ENCODE data around the gene FLYWCH2. TPM values are rescaled to one million over a fixed set of nuclear protein-coding genes. Genes with fewer than 3 reads are reported as not detected.

The FLYWCH2 gene
- total and polyA plus RNA-seq, 2 of the 13 experiments (the other 11 are each of a cell fraction or from before 2014, with no cell fraction given) = 16.9 to 19.8 TPM

DNA sequence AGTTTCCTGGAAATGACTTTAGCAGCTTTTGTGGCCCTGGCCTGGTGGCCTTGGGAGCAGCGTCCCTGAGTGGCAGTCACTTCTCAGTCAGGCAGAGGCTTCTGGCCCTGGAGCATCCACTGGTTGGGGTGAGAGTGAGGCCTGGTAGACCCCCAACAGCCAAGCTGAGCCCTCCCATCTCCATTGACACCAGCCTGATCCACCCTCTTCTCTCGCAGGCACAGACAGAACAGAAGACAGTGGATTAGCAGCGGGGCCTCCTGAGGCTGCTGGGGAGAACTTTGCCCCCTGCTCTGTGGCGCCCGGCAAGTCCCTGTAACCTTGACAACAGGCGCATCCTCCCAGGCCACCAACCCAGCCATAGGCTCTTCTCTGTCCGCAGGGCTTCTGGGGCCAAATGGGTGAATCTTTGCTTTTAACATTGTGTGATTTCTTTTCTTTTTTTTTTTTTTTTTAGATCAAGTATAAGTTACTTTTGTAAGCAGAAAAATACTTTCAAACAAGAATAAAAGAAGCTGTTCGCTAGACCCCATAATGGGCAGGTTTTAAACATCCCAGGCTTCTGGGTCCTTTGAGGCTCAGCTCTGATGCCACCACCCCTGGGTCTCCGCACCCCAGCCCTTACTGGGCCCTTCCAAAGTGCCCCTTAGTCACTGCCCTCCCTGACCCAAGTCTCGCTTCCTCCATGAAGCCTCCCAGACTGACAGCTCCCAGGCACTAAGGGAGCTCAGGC is 16.0 kb downstream of the FLYWCH2 start (continued):
- no peak for TF ChIP-seq FOXM1 (CRISPR knock-in tag; IDR thresholded peaks at IDR 0.05)
- TF ChIP-seq ZFP82 (CRISPR knock-in tag; IDR thresholded peaks at IDR 0.05; ENCODE audit: borderline replicate concordance) = no peak
- TF ChIP-seq REPIN1 (CRISPR knock-in tag; IDR thresholded peaks at IDR 0.05; ENCODE audit: borderline replicate concordance, low read depth) = no peak; the same call in 1 of the 2 replicates
- no peak for TF ChIP-seq ZNF800 (CRISPR knock-in tag; IDR thresholded peaks at IDR 0.05)
- no peak for TF ChIP-seq PREB (CRISPR knock-in tag; IDR thresholded peaks at IDR 0.05)
- TF ChIP-seq ZNF205 (CRISPR knock-in tag; IDR thresholded peaks at IDR 0.05) = no peak
- TF ChIP-seq, protein P1, sequence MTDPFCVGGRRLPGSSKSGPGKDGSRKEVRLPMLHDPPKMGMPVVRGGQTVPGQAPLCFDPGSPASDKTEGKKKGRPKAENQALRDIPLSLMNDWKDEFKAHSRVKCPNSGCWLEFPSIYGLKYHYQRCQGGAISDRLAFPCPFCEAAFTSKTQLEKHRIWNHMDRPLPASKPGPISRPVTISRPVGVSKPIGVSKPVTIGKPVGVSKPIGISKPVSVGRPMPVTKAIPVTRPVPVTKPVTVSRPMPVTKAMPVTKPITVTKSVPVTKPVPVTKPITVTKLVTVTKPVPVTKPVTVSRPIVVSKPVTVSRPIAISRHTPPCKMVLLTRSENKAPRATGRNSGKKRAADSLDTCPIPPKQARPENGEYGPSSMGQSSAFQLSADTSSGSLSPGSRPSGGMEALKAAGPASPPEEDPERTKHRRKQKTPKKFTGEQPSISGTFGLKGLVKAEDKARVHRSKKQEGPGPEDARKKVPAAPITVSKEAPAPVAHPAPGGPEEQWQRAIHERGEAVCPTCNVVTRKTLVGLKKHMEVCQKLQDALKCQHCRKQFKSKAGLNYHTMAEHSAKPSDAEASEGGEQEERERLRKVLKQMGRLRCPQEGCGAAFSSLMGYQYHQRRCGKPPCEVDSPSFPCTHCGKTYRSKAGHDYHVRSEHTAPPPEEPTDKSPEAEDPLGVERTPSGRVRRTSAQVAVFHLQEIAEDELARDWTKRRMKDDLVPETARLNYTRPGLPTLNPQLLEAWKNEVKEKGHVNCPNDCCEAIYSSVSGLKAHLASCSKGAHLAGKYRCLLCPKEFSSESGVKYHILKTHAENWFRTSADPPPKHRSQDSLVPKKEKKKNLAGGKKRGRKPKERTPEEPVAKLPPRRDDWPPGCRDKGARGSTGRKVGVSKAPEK (CRISPR knock-in tag; IDR thresholded peaks at IDR 0.05; ENCODE audit: borderline replicate concordance) = no peak
- TF ChIP-seq, protein P2, sequence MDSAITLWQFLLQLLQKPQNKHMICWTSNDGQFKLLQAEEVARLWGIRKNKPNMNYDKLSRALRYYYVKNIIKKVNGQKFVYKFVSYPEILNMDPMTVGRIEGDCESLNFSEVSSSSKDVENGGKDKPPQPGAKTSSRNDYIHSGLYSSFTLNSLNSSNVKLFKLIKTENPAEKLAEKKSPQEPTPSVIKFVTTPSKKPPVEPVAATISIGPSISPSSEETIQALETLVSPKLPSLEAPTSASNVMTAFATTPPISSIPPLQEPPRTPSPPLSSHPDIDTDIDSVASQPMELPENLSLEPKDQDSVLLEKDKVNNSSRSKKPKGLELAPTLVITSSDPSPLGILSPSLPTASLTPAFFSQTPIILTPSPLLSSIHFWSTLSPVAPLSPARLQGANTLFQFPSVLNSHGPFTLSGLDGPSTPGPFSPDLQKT (CRISPR knock-in tag; IDR thresholded peaks at IDR 0.05; ENCODE audit: borderline replicate concordance) = no peak
- no peak for TF ChIP-seq ZNF761 (CRISPR knock-in tag; conservative IDR thresholded peaks at IDR 0.05)
- TF ChIP-seq, protein P3, sequence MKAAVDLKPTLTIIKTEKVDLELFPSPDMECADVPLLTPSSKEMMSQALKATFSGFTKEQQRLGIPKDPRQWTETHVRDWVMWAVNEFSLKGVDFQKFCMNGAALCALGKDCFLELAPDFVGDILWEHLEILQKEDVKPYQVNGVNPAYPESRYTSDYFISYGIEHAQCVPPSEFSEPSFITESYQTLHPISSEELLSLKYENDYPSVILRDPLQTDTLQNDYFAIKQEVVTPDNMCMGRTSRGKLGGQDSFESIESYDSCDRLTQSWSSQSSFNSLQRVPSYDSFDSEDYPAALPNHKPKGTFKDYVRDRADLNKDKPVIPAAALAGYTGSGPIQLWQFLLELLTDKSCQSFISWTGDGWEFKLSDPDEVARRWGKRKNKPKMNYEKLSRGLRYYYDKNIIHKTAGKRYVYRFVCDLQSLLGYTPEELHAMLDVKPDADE (CRISPR knock-in tag; IDR thresholded peaks at IDR 0.05) = no peak
- TF ChIP-seq, protein P4, sequence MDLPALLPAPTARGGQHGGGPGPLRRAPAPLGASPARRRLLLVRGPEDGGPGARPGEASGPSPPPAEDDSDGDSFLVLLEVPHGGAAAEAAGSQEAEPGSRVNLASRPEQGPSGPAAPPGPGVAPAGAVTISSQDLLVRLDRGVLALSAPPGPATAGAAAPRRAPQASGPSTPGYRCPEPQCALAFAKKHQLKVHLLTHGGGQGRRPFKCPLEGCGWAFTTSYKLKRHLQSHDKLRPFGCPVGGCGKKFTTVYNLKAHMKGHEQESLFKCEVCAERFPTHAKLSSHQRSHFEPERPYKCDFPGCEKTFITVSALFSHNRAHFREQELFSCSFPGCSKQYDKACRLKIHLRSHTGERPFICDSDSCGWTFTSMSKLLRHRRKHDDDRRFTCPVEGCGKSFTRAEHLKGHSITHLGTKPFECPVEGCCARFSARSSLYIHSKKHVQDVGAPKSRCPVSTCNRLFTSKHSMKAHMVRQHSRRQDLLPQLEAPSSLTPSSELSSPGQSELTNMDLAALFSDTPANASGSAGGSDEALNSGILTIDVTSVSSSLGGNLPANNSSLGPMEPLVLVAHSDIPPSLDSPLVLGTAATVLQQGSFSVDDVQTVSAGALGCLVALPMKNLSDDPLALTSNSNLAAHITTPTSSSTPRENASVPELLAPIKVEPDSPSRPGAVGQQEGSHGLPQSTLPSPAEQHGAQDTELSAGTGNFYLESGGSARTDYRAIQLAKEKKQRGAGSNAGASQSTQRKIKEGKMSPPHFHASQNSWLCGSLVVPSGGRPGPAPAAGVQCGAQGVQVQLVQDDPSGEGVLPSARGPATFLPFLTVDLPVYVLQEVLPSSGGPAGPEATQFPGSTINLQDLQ (CRISPR knock-in tag; IDR thresholded peaks at IDR 0.05) = no peak
- no peak for TF ChIP-seq ZFP36L2 (CRISPR knock-in tag; IDR thresholded peaks at IDR 0.05)
- TF ChIP-seq GMEB2 (CRISPR knock-in tag; IDR thresholded peaks at IDR 0.05; ENCODE audit: low read depth) = no peak
- no peak for TF ChIP-seq CBFB (CRISPR knock-in tag; IDR thresholded peaks at IDR 0.05)
- TF ChIP-seq KLF11 (CRISPR knock-in tag; IDR thresholded peaks at IDR 0.05) = no peak
- peak; percentile 82; the same call in 1 of the 2 replicates for TF ChIP-seq RFX5 (IDR thresholded peaks at IDR 0.05; ENCODE audit: low read depth, low read length)

Data from HepG2 (cell line).